Cardiac muscle cell (in vitro differentiated cells and primary cell): ENCODE measurements around the gene SH3RF3. TPM values are rescaled to one million over a fixed set of nuclear protein-coding genes. Genes with fewer than 3 reads are reported as not detected.
A peak's percentile ranks its signal among the peaks of the same experiment; 100 is the strongest.

Source experiments
- DNase-seq, 2 donors: peaks; one replicate each; pipeline versions ENCODE4 v3.0.0 to v3.0.0-alpha.2; 2010 to 2017; ENCODE audit warnings: low read depth in 1 of 2, low spot score in 1 of 2
- H3K27ac ChIP-seq: fragments of 200-600 bp; sonication (generic); 2 replicates; pipeline ENCODE4 v1.5.1; 2016
- H3K27me3 ChIP-seq: fragments of 200-600 bp; sonication (generic); 2 replicates; pipeline ENCODE4 v1.6.0; 2016; ENCODE audit warnings: control low read depth
- H3K36me3 ChIP-seq: fragments of 200-600 bp; sonication (generic); 2 replicates; pipeline ENCODE4 v1.5.1; 2016; ENCODE audit warnings: control low read depth
- H3K4me1 ChIP-seq: fragments of 200-600 bp; sonication (generic); 2 replicates; pipeline ENCODE4 v1.8.1; 2017; ENCODE audit warnings: low read depth, mild to moderate bottlenecking, mixed run types
- H3K4me3 ChIP-seq: fragments of 200-600 bp; sonication (generic); 2 replicates; pipeline ENCODE4 v1.5.1; 2016; ENCODE audit warnings: mild to moderate bottlenecking
- H3K9me3 ChIP-seq: fragments of 200-600 bp; sonication (generic); 2 replicates; pipeline ENCODE4 v1.5.1; 2017; ENCODE audit warnings: low read depth, mild to moderate bottlenecking, control low read depth
- CTCF ChIP-seq: IDR thresholded peaks from 2 replicates; pipeline ENCODE4 v1.5.1; 2012; ENCODE audit warnings: low read depth, mild to moderate bottlenecking, low read length
- polyA plus RNA-seq: library from polyadenylated mRNA; unstranded; fragments of >200 nt; fragmentation: Nextera tagmentation; extraction: Ambion mirVana; gene quantifications from 2 replicates; pipeline ENCODE4 v1.2.1, GENCODE V29; 2016
- total RNA-seq: library from RNA; depleted of rRNA; stranded (reverse); fragments of >200 nt; gene quantifications from 2 replicates; pipeline ENCODE4 v1.2.3, GENCODE V29; 2016

The SH3RF3 gene
- total and polyA plus RNA-seq, 2 experiments from 2014 or later, result 1.2 to 1.7 TPM

- Histone ChIP-seq H3K36me3 (no peaks in the 10 kb centered on the region), H3K9me3 (no peaks in the 10 kb centered on the region), H3K4me1 (no peaks in the 10 kb centered on the region), H3K27ac (no peak overlapping the region), H3K4me3 (no peak overlapping the region), H3K27me3 (peaks cover 6% of the 10 kb centered on the region)
- no peak for TF ChIP-seq CTCF
- DNase-seq, result peak in 1 of 2 donors; percentile 78
These were observed 80.4 kb downstream of the SH3RF3 start for GRCh38 chr2:109209412-109209811.

GRCh38 chr2:109209941-109210340, 80.9 kb downstream of the SH3RF3 start:
- DNase-seq, result no peak
- no peaks in the 10 kb centered on the region for H3K36me3 ChIP-seq
- no peaks in the 10 kb centered on the region for H3K9me3 ChIP-seq
- peaks cover 6% of the 10 kb centered on the region for H3K27me3 ChIP-seq
- H3K27ac ChIP-seq, result no peak overlapping the region
- no peak for TF ChIP-seq CTCF
- no peak overlapping the region for H3K4me3 ChIP-seq
- no peaks in the 10 kb centered on the region for H3K4me1 ChIP-seq

- H3K27ac ChIP-seq, result no peak overlapping the region
These were observed 81.6 kb downstream of the SH3RF3 start for GRCh38 chr2:109210431-109211200.

GRCh38 chr2:109211315-109211714, 82.3 kb downstream of the SH3RF3 start:
- no peak overlapping the region for H3K4me3 ChIP-seq
- H3K9me3 ChIP-seq, result no peaks in the 10 kb centered on the region
- no peaks in the 10 kb centered on the region for H3K36me3 ChIP-seq
- DNase-seq, result no peak
- H3K27ac ChIP-seq, result no peak overlapping the region
- no peaks in the 10 kb centered on the region for H3K4me1 ChIP-seq
- H3K27me3 ChIP-seq, result peaks cover 6% of the 10 kb centered on the region
- TF ChIP-seq CTCF, result no peak

More at GRCh38 chr2:109210431-109211200, 81.6 kb downstream of the SH3RF3 start:
- Histone ChIP-seq H3K36me3 (no peaks in the 10 kb centered on the region), H3K4me3 (no peak overlapping the region), H3K9me3 (no peaks in the 10 kb centered on the region), H3K4me1 (no peaks in the 10 kb centered on the region), H3K27me3 (peaks cover 6% of the 10 kb centered on the region)
- DNase-seq, result no peak
- TF ChIP-seq CTCF, result no peak

GRCh38 chr2:109212836-109213563, 84.0 kb downstream of the SH3RF3 start:
- no peaks in the 10 kb centered on the region for H3K4me1 ChIP-seq
- no peak overlapping the region for H3K4me3 ChIP-seq
- peaks cover 6% of the 10 kb centered on the region for H3K27me3 ChIP-seq
- DNase-seq, result no peak
- H3K27ac ChIP-seq, result no peak overlapping the region
- no peak for TF ChIP-seq CTCF
- H3K36me3 ChIP-seq, result no peaks in the 10 kb centered on the region
- H3K9me3 ChIP-seq, result no peaks in the 10 kb centered on the region
